CD4-positive, alpha-beta T cell treated with Interleukin-12 subunit alpha and Interleukin-12 subunit beta, for 1 hour (primary cell): ENCODE results near the gene FZD2.

Experiments
- DNase-seq: peaks from one replicate; pipeline ENCODE4 v3.0.0-alpha.2; 2020

Gene FZD2

GRCh38 chr17:44608727-44609435, 51.6 kb downstream of the FZD2 start:
- DNase-seq, result no peak

GRCh38 chr17:44610331-44610730, 53.0 kb downstream of the FZD2 start:
- DNase-seq, result no peak
